ENCODE results near the gene ZNF711. TPM values are rescaled to one million over a fixed set of nuclear protein-coding genes. Genes with fewer than 3 reads are reported as not detected.

Gene ZNF711
- total and polyA plus RNA-seq, 2 donors (not counting 1 experiment from before 2014, with no cell fraction given), result 7.0 to 7.4 TPM

GRCh38 chrX:85223359-85223758 is 20.4 kb upstream of the ZNF711 start:
- H3K4me3 ChIP-seq (ENCODE audit: control extremely low read depth in 1 of 5, extremely low read depth in 1 of 5, insufficient read depth in 1 of 5, low read depth in 2 of 5, low read length in 4 of 5), result no peak overlapping the region
- POLR2A ChIA-PET, result no interaction called here
- no peaks in the 10 kb centered on the region for H3K9me3 Mint-ChIP-seq (ENCODE audit: insufficient read depth)
- ATAC-seq (ENCODE audit: low read depth), result no peak
- H3K27me3 ChIP-seq (replicated peaks in 1 of 4; ENCODE audit: control extremely low read depth in 1 of 4, control insufficient read depth in 3 of 4, insufficient read depth in 4 of 4, low read length in 3 of 4), result no peaks in the 10 kb centered on the region
- TF ChIP-seq EZH2 (IDR thresholded peaks at IDR 0.05; ENCODE audit: borderline replicate concordance, insufficient read depth, low read depth, low read length, poor library complexity, severe bottlenecking) (no peak), CTCF (IDR thresholded peaks at IDR 0.05) (no peak)
- H2AFZ ChIP-seq (ENCODE audit: insufficient read depth, low read depth, low read length, poor library complexity, severe bottlenecking), result no peak overlapping the region
- H3K27me3 Mint-ChIP-seq, result peaks cover 5% of the 10 kb centered on the region
- WGBS (ENCODE audit: insufficient coverage), result 100% methylated on average over 1 of the region's 2 CpGs
- intact Hi-C loops (cut with micrococcal nuclease), result no loop called here
- H3K4me2 ChIP-seq (replicated peaks; ENCODE audit: low read depth, low read length, poor library complexity, severe bottlenecking), result no peak overlapping the region
- H3K4me1 ChIP-seq (ENCODE audit: control insufficient read depth in 2 of 2, insufficient read depth in 2 of 2, low read length in 2 of 2), result no peaks in the 10 kb centered on the region
- no peak overlapping the region for H3K4me3 Mint-ChIP-seq
- no peak overlapping the region for H3K27ac ChIP-seq (ENCODE audit: low read length in 2 of 2)
- peaks cover 1% of the 10 kb centered on the region for H3K4me1 Mint-ChIP-seq
- no peak for DNase-seq
- H4K20me1 ChIP-seq (ENCODE audit: control insufficient read depth, insufficient read depth, low read length, poor library complexity, severe bottlenecking), result no peaks in the 10 kb centered on the region
- no peak overlapping the region for H3K27ac Mint-ChIP-seq
- CTCF ChIA-PET, result no interaction called here
- H3K36me3 ChIP-seq (replicated peaks in 1 of 2; ENCODE audit: control extremely low read depth in 1 of 2, control insufficient read depth in 1 of 2, extremely low read depth in 1 of 2, insufficient read depth in 2 of 2, low read length in 1 of 2), result no peaks in the 10 kb centered on the region
- H3K9ac ChIP-seq (ENCODE audit: low read length), result no peak overlapping the region
- no peaks in the 10 kb centered on the region for H3K79me2 ChIP-seq (ENCODE audit: control insufficient read depth, insufficient read depth, low read length)
- no peaks in the 10 kb centered on the region for H3K9me3 ChIP-seq (ENCODE audit: control extremely low read depth in 1 of 3, control insufficient read depth in 2 of 3, insufficient read depth in 1 of 3, low read length in 2 of 3)

- Histone ChIP-seq H3K9ac (ENCODE audit: low read length) (peak overlapping the region; percentile 72), H3K27me3 (replicated peaks in 1 of 4; ENCODE audit: control extremely low read depth in 1 of 4, control insufficient read depth in 3 of 4, insufficient read depth in 4 of 4, low read length in 3 of 4) (no peaks in the 10 kb centered on the region), H3K36me3 (replicated peaks in 1 of 2; ENCODE audit: control extremely low read depth in 1 of 2, control insufficient read depth in 1 of 2, extremely low read depth in 1 of 2, insufficient read depth in 2 of 2, low read length in 1 of 2) (no peaks in the 10 kb centered on the region), H2AFZ (ENCODE audit: insufficient read depth, low read depth, low read length, poor library complexity, severe bottlenecking) (peak overlapping the region; percentile 78), H3K4me1 (ENCODE audit: control insufficient read depth in 2 of 2, insufficient read depth in 2 of 2, low read length in 2 of 2) (peaks cover 3 to 6% of the 10 kb centered on the region in 2 donors), H3K27ac (ENCODE audit: low read length in 2 of 2) (no peak overlapping the region), H3K4me2 (replicated peaks; ENCODE audit: low read depth, low read length, poor library complexity, severe bottlenecking) (peak overlapping the region; percentile 71), H4K20me1 (ENCODE audit: control insufficient read depth, insufficient read depth, low read length, poor library complexity, severe bottlenecking) (no peaks in the 10 kb centered on the region), H3K79me2 (ENCODE audit: control insufficient read depth, insufficient read depth, low read length) (no peaks in the 10 kb centered on the region), H3K4me3 (ENCODE audit: control extremely low read depth in 1 of 5, extremely low read depth in 1 of 5, insufficient read depth in 1 of 5, low read depth in 2 of 5, low read length in 4 of 5) (peak overlapping the region in 2 of 5 experiments; percentile 71 to 72), H3K9me3 (ENCODE audit: control extremely low read depth in 1 of 3, control insufficient read depth in 2 of 3, insufficient read depth in 1 of 3, low read length in 2 of 3) (no peaks in the 10 kb centered on the region)
- intact Hi-C loops (cut with micrococcal nuclease), result no loop called here
- Mint-ChIP-seq H3K4me3 (peak overlapping the region; percentile 99), H3K4me1 (peaks cover 16% of the 10 kb centered on the region), H3K9me3 (ENCODE audit: insufficient read depth) (peaks cover 2% of the 10 kb centered on the region), H3K27ac (no peak overlapping the region), H3K27me3 (no peaks in the 10 kb centered on the region)
- WGBS (ENCODE audit: insufficient coverage), result 60% methylated on average over 1 of the region's 2 CpGs
- no peak for ATAC-seq (ENCODE audit: low read depth)
- TF ChIP-seq EZH2 (IDR thresholded peaks at IDR 0.05; ENCODE audit: borderline replicate concordance, insufficient read depth, low read depth, low read length, poor library complexity, severe bottlenecking) (no peak), CTCF (IDR thresholded peaks at IDR 0.05) (no peak)
- ChIA-PET POLR2A (no interaction called here), CTCF (no interaction called here)
- peak; percentile 10 for DNase-seq
Measured at GRCh38 chrX:85243155-85243554, 636 bp upstream of the ZNF711 start.

Data from B cell (primary cell).